ENCODE measurements around the gene THAP7.

DNA sequence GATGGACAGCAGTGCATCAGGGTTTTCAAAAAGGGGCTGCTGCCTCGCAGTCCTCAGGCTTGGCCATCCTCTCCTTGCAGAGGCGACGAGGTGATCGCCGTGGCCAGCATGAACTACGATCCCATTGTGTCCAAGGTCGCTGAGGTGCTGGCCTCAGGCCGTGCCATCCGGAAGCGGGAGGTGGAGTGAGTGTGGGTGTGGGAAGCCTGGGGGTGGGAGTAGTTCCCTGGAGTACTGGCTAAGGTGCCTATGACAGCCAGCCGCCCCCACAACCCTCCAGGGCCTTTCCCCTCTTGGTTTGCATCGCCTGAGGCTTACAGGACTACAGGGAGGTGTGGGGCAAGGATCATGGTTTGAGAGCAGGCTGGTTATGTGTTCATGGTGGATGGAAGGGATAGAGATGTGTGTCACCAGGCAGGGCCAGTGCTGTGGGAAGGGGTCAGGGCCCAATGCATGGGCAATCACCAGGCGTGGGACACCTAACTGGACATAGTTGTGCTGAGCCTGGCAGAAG is 21.9 kb downstream of the THAP7 start:
- TF ChIP-seq, protein P1, sequence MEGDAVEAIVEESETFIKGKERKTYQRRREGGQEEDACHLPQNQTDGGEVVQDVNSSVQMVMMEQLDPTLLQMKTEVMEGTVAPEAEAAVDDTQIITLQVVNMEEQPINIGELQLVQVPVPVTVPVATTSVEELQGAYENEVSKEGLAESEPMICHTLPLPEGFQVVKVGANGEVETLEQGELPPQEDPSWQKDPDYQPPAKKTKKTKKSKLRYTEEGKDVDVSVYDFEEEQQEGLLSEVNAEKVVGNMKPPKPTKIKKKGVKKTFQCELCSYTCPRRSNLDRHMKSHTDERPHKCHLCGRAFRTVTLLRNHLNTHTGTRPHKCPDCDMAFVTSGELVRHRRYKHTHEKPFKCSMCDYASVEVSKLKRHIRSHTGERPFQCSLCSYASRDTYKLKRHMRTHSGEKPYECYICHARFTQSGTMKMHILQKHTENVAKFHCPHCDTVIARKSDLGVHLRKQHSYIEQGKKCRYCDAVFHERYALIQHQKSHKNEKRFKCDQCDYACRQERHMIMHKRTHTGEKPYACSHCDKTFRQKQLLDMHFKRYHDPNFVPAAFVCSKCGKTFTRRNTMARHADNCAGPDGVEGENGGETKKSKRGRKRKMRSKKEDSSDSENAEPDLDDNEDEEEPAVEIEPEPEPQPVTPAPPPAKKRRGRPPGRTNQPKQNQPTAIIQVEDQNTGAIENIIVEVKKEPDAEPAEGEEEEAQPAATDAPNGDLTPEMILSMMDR (IDR thresholded peaks at IDR 0.05), result no peak
- TF ChIP-seq POLR2A (IDR thresholded peaks at IDR 0.05), result no peak
